Measurements from ENCODE around the gene SLC35F5.

Gene SLC35F5

DNA sequence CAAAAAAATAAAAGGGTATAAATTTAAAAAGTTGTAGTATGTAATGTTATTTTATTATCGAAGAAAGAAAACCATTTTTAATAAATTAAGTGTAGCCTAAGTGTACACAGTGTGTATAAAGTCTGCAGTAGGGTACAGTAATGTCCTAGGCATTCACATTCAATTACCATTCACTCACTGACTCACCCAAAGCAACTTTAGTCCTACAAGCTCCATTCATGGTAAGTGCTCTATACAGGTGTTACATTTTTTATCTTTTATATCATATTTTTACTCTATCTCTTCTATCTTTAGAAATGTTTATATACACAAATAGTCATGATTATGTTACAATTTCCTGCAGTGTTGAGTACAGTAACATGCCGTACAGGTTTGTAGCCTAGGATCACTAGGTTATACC lies 69.9 kb downstream of the SLC35F5 start:
- Histone ChIP-seq H3K4me1 (ENCODE audit: low read length) (peaks cover 8% of the 10 kb centered on the region), H3K4me3 (ENCODE audit: low read length) (no peak overlapping the region), H3K9ac (ENCODE audit: low read length) (no peak overlapping the region), H3K27ac (ENCODE audit: low read length) (no peak overlapping the region), H4K20me1 (ENCODE audit: insufficient read depth, low read length) (no peaks in the 10 kb centered on the region), H3K36me3 (replicated peaks; ENCODE audit: low read depth, low read length) (no peaks in the 10 kb centered on the region), H3K79me2 (ENCODE audit: low read length) (no peaks in the 10 kb centered on the region), H3K4me2 (ENCODE audit: low read length) (no peak overlapping the region), H2AFZ (ENCODE audit: low read depth, low read length) (no peak overlapping the region), H3K27me3 (ENCODE audit: low read depth, low read length) (no peaks in the 10 kb centered on the region), H3K9me3 (ENCODE audit: insufficient read depth, low read length) (no peaks in the 10 kb centered on the region)
- TF ChIP-seq, protein P1, sequence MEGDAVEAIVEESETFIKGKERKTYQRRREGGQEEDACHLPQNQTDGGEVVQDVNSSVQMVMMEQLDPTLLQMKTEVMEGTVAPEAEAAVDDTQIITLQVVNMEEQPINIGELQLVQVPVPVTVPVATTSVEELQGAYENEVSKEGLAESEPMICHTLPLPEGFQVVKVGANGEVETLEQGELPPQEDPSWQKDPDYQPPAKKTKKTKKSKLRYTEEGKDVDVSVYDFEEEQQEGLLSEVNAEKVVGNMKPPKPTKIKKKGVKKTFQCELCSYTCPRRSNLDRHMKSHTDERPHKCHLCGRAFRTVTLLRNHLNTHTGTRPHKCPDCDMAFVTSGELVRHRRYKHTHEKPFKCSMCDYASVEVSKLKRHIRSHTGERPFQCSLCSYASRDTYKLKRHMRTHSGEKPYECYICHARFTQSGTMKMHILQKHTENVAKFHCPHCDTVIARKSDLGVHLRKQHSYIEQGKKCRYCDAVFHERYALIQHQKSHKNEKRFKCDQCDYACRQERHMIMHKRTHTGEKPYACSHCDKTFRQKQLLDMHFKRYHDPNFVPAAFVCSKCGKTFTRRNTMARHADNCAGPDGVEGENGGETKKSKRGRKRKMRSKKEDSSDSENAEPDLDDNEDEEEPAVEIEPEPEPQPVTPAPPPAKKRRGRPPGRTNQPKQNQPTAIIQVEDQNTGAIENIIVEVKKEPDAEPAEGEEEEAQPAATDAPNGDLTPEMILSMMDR (IDR thresholded peaks at IDR 0.05; ENCODE audit: low read depth, low read length): no peak
- TF ChIP-seq EZH2phosphoT487 (IDR thresholded peaks at IDR 0.05; ENCODE audit: low read depth): no peak

DNA sequence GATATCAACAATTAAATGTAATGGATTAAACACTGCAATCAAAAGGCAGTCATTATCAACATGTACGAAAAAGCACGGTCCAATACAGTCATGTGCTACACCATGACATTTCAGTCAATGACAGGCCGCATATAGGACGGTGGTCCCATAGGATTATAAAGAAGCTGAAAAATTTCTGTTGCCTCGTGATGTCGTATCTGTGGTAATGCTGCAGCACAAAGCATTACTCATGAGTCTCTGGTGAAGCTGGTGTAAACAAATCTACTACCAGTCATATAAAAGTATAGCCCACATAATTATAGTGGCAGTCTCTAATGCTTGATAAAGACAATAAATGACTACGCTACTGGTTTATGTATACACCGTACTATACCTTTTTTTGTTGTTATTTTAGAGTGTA lies 71.0 kb downstream of the SLC35F5 start:
- TF ChIP-seq, protein P1 (IDR thresholded peaks at IDR 0.05; ENCODE audit: low read depth, low read length): no peak
- H2AFZ ChIP-seq (ENCODE audit: low read depth, low read length): no peak overlapping the region
- no peaks in the 10 kb centered on the region for H3K27me3 ChIP-seq (ENCODE audit: low read depth, low read length)
- no peaks in the 10 kb centered on the region for H4K20me1 ChIP-seq (ENCODE audit: insufficient read depth, low read length)
- no peaks in the 10 kb centered on the region for H3K79me2 ChIP-seq (ENCODE audit: low read length)
- peaks cover 1% of the 10 kb centered on the region for H3K4me1 ChIP-seq (ENCODE audit: low read length)
- H3K9me3 ChIP-seq (ENCODE audit: insufficient read depth, low read length): no peaks in the 10 kb centered on the region
- H3K9ac ChIP-seq (ENCODE audit: low read length): no peak overlapping the region
- H3K4me2 ChIP-seq (ENCODE audit: low read length): no peak overlapping the region
- no peaks in the 10 kb centered on the region for H3K36me3 ChIP-seq (replicated peaks; ENCODE audit: low read depth, low read length)
- no peak overlapping the region for H3K27ac ChIP-seq (ENCODE audit: low read length)
- H3K4me3 ChIP-seq (ENCODE audit: low read length): no peak overlapping the region

DNA sequence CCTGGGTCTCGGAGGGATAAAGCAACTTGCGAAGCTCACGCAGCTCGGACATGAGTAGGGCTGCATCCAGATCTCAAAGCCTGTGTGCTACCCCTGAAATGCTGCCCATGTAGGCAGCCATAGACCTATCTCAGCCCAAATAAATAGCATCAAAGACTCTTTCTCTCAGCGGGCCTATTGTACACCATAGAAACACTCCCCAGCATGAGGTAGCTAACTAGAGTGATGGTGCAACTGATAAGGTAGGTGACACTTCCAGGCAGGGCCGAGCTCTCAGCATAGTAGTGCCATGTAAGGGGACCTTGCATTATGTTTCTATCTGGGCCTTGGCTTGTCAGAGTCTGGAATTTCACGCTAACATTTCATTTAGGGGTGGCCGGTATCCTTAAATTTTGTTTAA lies 77.0 kb downstream of the SLC35F5 start:
- TF ChIP-seq, protein P1 (IDR thresholded peaks at IDR 0.05; ENCODE audit: low read depth, low read length): no peak
- TF ChIP-seq EZH2phosphoT487 (IDR thresholded peaks at IDR 0.05; ENCODE audit: low read depth): no peak
- H3K27ac ChIP-seq (ENCODE audit: low read length): no peak overlapping the region
- H3K27me3 ChIP-seq (ENCODE audit: low read depth, low read length): no peaks in the 10 kb centered on the region
- H3K4me1 ChIP-seq (ENCODE audit: low read length): no peaks in the 10 kb centered on the region
- H3K36me3 ChIP-seq (replicated peaks; ENCODE audit: low read depth, low read length): no peaks in the 10 kb centered on the region
- no peak overlapping the region for H2AFZ ChIP-seq (ENCODE audit: low read depth, low read length)
- no peak overlapping the region for H3K9ac ChIP-seq (ENCODE audit: low read length)
- no peaks in the 10 kb centered on the region for H3K9me3 ChIP-seq (ENCODE audit: insufficient read depth, low read length)
- H3K4me3 ChIP-seq (ENCODE audit: low read length): no peak overlapping the region
- H3K79me2 ChIP-seq (ENCODE audit: low read length): no peaks in the 10 kb centered on the region
- no peak overlapping the region for H3K4me2 ChIP-seq (ENCODE audit: low read length)
- H4K20me1 ChIP-seq (ENCODE audit: insufficient read depth, low read length): no peaks in the 10 kb centered on the region

DNA sequence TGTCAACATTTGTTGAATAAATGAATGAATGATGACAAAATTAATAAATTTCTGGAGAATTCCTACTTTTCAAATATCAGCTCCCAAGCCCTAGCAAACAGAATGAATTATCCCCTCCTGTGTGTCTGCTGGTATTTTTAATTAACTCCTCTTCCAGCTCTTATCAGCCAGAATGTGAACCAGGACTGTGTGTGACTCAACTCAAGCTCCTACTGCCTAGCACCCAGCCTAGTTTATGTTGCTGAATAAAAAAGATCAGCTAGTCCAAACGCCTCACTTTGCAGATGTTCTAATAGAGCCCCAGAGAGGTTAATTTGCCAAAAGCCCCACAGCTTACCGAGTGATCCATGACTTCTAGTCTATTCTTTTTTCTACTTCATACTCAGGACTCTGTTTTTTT lies 79.1 kb downstream of the SLC35F5 start:
- Histone ChIP-seq H3K4me3 (ENCODE audit: low read length) (no peak overlapping the region), H3K36me3 (replicated peaks; ENCODE audit: low read depth, low read length) (no peaks in the 10 kb centered on the region), H3K27me3 (ENCODE audit: low read depth, low read length) (no peaks in the 10 kb centered on the region), H3K4me2 (ENCODE audit: low read length) (no peak overlapping the region), H3K27ac (ENCODE audit: low read length) (no peak overlapping the region), H4K20me1 (ENCODE audit: insufficient read depth, low read length) (no peaks in the 10 kb centered on the region), H3K4me1 (ENCODE audit: low read length) (no peaks in the 10 kb centered on the region), H3K9ac (ENCODE audit: low read length) (no peak overlapping the region), H3K9me3 (ENCODE audit: insufficient read depth, low read length) (no peaks in the 10 kb centered on the region), H3K79me2 (ENCODE audit: low read length) (no peaks in the 10 kb centered on the region), H2AFZ (ENCODE audit: low read depth, low read length) (no peak overlapping the region)
- no peak for TF ChIP-seq EZH2phosphoT487 (IDR thresholded peaks at IDR 0.05; ENCODE audit: low read depth)
- TF ChIP-seq, protein P1 (IDR thresholded peaks at IDR 0.05; ENCODE audit: low read depth, low read length): no peak
